Measurements from ENCODE around the gene ASTE1. TPM values are rescaled to one million over a fixed set of nuclear protein-coding genes. Genes with fewer than 3 reads are reported as not detected.

The ASTE1 gene
- polyA plus RNA-seq, 5 donors: 11.6 to 17.1 (median 14.4) TPM

Other genes starting within 250 kb of the ASTE1 start
- 100 to 1,000 TPM in 4 of 5 donors, 10 to 100 TPM in 1; 89.4 to 155 (median 142) TPM for gene ATP2C1, start 132.7 kb downstream of the ASTE1 start, polyA plus RNA-seq (ENCODE audit: insufficient read depth in 1 of 5, insufficient read length in 5 of 5, low replicate concordance in 1 of 5)
- 10 to 100 TPM; 15.1 to 20.7 (median 18.2) TPM for gene NEK11, start 52 bp upstream of the ASTE1 start, polyA plus RNA-seq (ENCODE audit: insufficient read depth in 1 of 5, insufficient read length in 5 of 5, low replicate concordance in 1 of 5)